NCI-H2196 (cell line): ENCODE measurements around the gene PVR.
A peak's percentile ranks its signal among the peaks of the same experiment; 100 is the strongest.
"Not testable (repeated sequence)": the region's sequence is repeated elsewhere in the genome, so short reads cannot be mapped to it uniquely, and the experiment has no call there.

Experiments used
- DNase-seq: peaks from one replicate; lab custom pipeline; 2025; ENCODE audit not compliant: unreplicated experiment; lab: John Stamatoyannopoulos, UW

The PVR gene

DNA sequence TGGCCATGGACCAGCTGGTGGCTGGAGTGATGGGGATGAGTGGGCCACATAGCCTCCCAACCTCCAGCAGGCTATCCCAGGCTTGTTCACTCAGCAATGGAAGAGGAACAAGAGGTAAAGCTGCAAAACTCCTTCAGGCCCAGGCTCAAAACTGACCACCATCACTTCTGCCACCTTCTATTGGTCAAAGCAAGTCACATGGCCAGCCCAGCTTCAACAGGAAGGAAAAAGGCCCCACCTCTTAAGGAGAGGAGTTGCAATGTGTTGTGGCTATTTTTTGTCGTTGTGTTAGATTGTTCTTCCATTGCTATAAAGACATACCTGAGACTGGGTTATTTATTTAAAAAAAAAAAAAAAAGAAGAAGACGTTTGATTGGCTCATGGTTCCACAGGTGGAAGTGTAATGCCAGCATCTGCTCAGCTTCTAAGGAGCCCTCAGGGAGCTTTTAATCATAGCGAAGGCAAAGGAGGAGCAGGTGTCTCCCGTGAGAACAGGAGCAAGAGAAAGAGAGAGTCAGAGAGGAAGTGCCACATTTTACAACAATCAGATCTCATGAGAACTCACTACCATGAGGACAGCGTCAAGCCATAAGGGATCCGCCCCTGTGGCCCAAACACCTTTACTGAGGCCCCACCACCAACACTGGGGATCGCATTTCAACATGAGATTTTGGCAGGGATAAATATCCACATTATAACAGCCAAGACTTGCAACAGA, 24.9 kb upstream of the PVR start:
- no peak for DNase-seq

DNA sequence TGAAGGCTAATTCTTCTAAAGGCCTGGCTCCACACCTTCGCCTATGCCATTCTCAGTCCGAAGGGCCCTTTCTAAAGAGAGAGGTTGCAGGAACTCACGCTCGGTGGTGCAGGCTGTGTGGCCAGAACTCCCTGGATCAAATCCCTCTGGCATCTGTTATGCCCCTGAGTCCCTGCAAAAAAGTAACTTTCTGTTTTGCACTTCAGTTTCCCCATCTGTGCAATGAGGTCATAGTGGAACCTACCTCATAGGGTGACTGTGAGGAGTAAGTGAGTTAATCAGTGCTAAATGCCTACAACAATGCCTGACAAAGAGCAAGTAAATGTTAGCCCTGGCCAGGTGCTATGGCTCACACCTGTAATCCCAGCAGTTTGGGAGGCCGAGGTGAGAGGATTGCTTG, 23.0 kb upstream of the PVR start:
- DNase-seq, result no peak

- DNase-seq, result no peak
Measured at GRCh38 chr19:44621367-44621766, 22.3 kb upstream of the PVR start.

GRCh38 chr19:44623080-44623479, 20.6 kb upstream of the PVR start:
- no peak for DNase-seq

- no peak for DNase-seq
Measured at GRCh38 chr19:44623626-44624025, 20.1 kb upstream of the PVR start.

GRCh38 chr19:44624840-44625354, 18.8 kb upstream of the PVR start:
- DNase-seq, result no peak

DNA sequence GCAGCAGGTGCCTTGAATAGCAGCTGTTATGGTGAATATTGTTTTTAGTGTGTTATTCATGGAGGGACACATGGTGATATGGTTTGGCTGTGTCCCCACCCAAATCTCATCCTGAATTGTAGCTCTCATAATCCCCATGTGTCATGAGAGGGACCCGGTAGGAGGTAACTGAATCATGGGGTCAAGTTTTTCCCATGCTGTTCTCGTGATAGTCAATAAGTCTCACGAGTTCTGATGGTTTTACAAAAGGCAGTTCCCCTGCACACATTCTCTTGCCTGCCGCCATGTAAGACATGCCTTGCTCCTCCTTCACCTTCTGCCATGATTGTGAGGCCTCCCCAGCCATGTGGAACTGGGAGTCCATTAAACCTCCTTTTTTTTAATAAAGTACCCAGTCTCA, 18.1 kb upstream of the PVR start:
- DNase-seq, result not testable (repeated sequence)

DNA sequence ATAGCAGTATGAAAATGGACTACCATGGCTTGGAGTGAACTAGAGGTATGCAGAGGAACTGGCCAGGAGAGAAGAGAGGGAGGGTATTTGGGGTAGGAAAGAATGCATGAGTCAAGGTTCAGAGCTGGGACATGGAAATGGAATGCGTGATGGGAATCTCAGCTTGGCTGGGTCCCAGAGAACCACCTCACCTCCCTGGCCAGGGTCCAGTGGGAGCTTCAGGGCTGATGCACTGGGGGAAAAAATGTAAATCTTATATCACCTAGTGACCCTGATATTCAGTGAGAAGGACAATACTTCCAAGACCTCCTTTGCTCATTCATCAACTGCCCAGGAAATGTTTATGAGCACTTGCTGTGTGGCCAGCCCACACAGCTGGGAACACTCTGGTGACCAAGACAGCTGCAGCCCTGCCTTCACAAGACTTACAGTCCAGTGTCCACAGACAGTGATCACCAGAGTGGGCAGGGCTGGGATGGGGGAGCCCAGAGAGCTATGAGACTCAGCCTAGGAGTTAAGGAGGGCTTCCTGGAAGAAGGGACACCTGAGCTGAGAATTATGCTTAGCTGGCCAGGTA, 17.6 kb upstream of the PVR start:
- no peak for DNase-seq

- DNase-seq, result no peak
Measured at GRCh38 chr19:44627631-44628030, 16.1 kb upstream of the PVR start.

- no peak for DNase-seq
Measured at GRCh38 chr19:44628793-44629192, 14.9 kb upstream of the PVR start.

GRCh38 chr19:44631611-44632010, 12.1 kb upstream of the PVR start:
- DNase-seq, result not testable (repeated sequence)

GRCh38 chr19:44634058-44634457, 9.7 kb upstream of the PVR start:
- not testable (repeated sequence) for DNase-seq

GRCh38 chr19:44634785-44635184, 8.9 kb upstream of the PVR start:
- DNase-seq, result no peak

DNA sequence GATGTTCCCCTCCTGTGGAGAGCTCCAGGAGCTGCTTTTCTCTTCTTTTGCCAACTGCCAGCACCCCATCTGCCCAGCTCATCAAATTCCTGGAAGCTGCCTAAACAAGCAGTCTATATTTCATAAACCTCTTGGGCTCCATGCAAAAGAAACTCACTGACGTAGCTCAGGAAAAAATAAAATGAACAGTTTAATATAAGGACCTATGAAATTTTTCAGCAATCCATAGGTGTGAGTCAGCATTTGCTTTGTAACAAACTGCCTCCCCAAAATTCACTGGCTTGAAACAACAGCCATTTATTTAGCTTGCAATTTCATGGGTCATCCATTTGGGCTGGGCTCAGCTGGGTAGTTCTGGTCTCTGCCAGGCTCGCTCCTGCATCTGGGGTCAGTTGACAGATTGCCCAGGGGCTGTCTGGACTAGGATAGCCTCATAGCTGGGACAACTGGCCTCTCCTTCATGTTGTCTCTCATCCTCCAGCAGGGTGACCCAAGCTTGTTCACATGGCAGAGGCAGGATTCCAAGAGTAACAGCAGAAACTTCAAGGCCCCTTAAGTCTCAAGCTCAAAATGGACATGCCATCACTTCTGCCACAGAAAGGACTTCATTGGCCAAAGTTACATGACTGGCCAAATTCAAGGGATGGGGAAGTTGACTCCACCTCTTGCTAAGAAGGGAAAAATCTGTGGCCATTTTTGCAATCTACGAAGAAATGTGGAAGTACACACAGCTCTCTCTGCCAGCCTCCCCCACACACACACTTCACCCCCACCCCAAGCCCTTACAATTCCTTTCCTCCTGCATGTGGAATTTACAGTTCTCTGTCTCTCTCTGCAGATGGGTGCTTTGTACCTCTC, 7.9 kb upstream of the PVR start:
- no peak for DNase-seq

DNA sequence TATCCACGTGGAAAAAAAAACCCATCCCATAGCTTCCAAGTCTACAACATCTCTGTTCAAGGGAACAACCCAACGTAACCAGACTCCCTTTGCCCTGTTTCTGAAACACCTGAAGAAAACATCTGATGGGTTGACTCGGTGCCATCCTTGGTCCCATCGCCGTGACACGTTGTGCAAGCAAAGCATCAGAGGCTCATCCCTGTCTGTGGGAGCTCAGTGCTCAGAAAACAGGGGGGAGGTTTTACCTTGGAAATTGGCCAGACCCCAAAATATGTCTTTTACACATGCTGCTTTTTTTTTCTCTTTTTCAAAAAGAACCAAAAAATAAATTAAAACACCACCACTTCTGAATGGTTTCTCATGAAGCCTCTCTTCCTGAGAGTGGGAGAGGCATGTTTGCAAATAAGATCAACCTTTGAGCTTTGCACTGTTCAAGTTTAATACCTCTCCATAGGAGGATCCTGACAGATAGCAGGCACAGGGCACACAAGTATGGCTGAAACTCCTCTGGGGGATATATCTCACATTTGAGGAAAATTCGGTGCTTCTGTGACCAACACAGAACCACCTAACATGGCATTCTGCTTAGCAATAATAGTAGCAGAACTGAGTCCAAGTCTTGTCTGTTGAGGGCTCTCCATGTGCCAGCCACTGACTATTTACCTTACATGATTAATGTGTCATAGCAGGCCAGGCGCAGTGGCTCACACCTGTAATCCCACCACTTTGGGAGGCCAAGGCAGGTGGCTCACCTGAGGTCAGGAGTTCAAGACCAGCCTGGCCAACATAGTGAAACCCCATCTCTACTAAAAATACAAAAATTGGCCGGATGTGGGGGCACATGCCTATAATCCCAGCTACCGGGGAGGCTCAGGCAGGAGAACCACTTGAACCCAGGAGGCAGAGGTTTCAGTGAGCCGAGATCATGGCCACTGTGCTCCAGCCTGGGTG, 7.0 kb upstream of the PVR start:
- no peak for DNase-seq

DNA sequence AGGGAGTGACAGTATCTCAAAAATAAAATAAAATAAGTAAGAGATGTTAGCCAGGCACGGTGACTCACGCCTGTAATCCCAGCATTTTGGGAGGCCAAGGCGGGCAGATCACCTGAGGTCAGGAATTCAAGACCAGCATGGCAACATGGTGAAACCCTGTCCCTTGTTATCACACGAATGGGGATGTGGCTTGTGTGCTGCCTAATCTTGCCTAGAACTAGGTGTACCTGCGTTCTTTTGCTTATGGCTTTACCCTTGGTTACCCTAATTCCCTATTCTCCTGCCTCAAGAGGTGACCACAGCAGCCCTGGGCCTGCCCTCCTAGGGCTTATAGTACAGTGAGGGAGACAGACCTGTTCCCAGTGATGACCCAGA, 6.3 kb upstream of the PVR start:
- no peak for DNase-seq

DNA sequence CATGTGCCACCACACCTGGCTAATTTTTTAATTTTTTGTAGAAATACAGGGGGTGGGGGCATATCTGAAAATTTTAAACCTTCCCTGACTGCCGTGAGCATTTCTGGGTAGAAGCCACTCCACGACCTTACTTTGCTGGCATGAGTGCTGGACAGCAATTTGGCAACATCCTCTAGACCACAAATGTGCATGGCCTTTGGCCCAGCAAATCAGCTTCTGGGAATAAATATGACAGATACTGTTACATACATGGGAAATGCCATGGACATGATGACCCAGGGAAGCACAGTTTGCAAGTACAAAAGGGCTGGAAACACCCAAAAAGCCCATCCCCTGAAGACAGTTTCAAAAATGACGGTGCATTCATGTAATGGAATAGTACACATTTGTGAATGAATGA, 3.2 kb upstream of the PVR start:
- no peak for DNase-seq

DNA sequence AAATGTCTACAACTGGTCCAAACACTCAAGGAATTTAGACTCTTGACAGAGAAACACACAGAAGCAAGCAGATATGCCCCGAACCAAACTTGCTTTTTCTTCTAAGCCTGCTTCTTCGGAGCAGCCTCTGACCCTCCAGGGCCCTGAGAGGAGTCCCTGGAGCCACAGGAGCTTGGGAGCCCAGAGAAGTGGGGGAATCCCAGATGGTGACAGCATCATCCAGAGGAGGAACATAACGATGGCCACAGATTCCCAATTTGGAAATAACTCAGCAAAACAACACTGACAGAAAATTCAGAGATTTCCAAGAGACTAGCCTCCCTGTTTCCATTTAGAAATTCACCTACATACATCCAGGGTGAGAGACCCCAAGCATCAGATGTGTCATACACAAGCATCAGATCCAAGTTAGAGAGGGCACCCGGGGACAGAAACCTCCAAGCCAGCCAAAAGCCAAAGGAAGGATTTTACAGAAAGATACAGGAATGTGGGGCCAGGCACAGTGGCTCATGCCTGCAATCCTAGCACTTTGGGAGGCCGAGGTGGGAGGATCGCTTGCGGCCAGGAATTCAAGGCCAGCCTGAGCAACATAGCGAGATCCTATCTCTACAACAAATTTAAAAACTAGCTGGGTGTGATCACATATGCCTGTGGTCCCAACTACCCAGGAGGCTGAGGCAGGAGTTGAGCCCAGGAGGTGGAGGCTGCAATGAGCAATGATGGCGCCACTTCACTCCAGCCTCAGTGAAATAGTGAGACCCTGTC, 2.0 kb upstream of the PVR start:
- no peak for DNase-seq

DNA sequence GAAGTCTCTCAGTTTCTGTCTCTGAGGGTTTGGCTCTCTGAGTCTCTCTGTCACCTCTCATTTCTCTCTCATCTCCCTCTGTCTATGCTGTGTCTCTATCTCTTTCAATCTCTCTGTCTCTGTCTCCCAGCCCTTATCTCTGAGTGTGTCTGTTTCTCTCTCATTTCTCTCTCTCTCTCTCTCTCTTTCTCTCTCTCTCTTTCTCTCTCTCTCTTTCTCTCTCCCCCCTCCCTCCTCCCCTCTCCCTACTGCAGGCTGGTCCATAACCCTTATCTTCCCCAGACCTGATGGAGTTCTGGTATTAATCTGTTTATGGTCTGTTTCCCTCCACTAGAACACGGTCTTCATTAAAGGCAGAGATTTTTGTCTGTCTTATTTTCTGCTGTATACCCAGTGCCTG, 1.3 kb upstream of the PVR start:
- no peak for DNase-seq

DNA sequence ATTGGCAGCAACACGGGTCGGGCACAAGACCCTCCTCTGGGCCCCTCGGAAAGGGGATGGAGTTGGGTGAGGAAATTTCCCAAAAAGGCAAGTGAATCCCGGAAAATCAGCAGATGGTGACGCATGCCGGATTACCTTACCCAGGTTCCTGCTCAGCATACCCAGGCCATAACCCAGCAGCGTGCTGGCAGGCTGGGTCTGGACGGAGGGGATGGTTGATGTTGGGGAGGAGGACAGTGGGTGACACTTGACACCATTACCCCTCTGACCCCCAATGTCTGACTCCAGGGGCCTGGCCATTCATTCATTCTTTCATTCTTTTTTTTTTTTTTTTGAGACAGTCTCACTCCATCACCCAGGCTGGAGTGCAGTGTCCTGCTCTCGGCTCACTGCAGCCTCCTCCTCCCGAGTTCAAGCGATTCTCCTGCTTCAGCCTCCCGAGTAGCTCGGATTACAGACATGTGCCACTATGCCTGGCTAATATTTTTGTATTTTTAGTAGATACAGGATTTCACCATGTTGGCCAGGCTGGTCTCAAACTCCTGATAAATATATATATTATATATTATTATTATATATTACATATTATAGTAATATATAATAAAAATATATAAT, 799 bp downstream of the PVR start:
- peak; percentile 30 for DNase-seq
